RCC 7860 (cell line): ENCODE data around the gene RPLP2.

ENCODE experiments used
- DNase-seq: peaks from one replicate; pipeline ENCODE4 v3.0.0-alpha.2; 2015; ENCODE audit warnings: low spot score
- FAIRE-seq: peaks from 2 replicates; lab custom pipeline; 2012; peaks lifted over from hg19 to GRCh38; lab: Jason Lieb, UNC

Gene RPLP2

DNA sequence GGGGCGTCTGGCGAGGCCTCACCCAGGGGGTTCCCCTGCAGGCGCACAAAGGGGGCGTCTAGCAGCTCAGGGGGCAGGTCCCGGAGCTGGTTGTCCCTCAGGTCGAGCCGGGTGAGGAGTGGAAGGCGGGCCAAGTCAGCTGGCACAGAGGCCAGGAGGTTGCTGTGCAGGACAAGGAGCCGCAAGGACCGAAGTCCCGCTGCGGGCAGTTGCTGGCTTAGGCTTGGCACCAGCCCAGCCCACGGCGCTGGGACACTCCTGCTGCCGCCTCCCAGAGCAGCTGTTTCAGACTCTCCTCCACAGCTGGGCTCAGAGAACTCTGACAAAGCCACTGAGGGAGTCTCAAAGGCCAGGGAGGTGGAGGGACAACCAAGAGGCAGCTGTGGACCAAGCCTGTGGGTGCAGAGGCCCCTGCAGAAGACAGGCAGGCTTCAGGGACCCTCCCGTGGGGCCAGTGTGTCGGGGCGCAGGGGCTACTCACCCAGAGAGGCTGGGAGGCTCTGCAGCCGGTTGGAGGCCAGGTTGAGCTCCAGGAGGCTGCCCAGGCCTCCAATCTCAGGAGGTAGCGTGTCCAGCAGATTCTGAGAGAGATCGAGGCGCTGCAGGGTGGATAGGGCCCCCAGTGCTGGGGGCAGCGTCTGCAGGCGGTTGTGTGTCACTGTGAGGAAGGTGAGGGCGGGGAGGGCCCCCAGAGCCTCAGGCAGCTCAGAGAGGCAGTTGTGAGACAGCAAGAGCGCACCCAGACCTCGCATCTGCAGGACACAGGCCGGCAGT, 6.9 kb upstream of the RPLP2 start:
- FAIRE-seq (no peak), DNase-seq (no peak)

- no peak for DNase-seq
- no peak for FAIRE-seq
Measured at GRCh38 chr11:803467-803742, 6.4 kb upstream of the RPLP2 start.

GRCh38 chr11:803770-804598, 5.8 kb upstream of the RPLP2 start:
- no peak for FAIRE-seq
- DNase-seq, result no peak

GRCh38 chr11:804599-804964, 5.2 kb upstream of the RPLP2 start:
- FAIRE-seq (no peak), DNase-seq (no peak)

DNA sequence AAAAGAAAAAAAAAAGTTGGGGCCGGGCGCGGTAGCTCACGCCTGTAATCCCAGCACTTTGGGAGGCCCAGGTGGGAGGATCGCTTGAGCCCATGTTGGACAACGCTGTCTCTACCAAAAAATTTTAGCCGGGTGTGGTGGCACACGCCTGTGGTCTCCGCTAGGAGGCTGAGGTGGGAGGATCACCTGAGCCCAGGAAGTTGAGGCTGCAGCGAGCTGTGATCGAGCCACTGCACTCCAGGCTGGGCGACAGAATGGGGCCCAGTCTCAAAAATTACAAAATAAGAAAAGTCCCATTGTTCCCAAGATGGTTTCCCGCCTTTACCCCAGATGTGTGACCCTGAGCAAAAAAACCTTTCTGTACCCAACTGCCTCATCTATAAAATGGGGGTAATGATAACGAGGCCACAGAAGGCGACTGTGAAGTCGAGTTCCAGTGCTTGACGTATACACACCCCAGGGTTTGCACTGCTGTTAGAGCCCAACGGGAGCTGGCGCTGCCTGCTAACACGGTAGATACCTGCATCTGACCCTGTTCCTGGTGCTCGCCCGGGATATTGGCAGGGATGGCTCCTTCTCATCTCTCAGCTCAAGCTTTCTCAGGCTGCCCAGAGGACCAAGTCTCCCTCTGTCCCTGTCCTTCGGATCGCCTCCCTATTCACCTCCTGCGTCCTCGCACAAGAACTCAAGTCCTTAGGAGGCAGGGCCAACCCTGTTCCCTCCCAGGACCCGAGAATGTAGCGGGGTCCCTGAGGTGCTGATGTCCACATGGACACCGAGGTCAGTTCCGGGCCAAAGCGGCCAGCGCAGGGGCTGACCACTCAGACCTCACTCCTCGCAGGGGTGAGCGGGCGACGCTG, 1.1 kb upstream of the RPLP2 start:
- peak; percentile 70 for DNase-seq
- FAIRE-seq, result no peak

- FAIRE-seq, result no peak
- no peak for DNase-seq
Measured at GRCh38 chr11:810040-810567, 337 bp downstream of the RPLP2 start.

- DNase-seq (no peak), FAIRE-seq (no peak)
Measured at GRCh38 chr11:811446-812245, 1.9 kb downstream of the RPLP2 start.

DNA sequence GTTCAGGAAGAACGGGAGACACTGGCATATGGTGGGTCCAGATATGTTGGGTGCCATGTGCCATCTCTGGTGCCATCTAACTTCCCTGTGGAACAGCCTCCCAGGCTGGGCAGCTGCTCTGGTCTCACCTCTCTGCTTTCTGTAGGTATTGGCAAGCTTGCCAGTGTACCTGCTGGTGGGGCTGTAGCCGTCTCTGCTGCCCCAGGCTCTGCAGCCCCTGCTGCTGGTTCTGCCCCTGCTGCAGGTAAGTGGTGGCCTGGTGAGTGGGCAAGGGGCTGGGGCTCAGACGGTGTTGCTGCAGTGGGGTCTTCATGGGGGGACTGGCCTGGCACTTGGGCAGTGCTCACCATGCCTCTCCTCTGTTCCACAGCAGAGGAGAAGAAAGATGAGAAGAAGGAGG, 2.6 kb downstream of the RPLP2 start:
- DNase-seq (no peak), FAIRE-seq (no peak)

- DNase-seq, result no peak
- no peak for FAIRE-seq
Measured at GRCh38 chr11:813072-813455, 3.3 kb downstream of the RPLP2 start.

- DNase-seq (no peak), FAIRE-seq (no peak)
Measured at GRCh38 chr11:813456-814096, 3.8 kb downstream of the RPLP2 start.

- DNase-seq (no peak), FAIRE-seq (no peak)
Measured at GRCh38 chr11:815675-816432, 6.1 kb downstream of the RPLP2 start.

GRCh38 chr11:816433-816779, 6.6 kb downstream of the RPLP2 start:
- DNase-seq (no peak), FAIRE-seq (no peak)

DNA sequence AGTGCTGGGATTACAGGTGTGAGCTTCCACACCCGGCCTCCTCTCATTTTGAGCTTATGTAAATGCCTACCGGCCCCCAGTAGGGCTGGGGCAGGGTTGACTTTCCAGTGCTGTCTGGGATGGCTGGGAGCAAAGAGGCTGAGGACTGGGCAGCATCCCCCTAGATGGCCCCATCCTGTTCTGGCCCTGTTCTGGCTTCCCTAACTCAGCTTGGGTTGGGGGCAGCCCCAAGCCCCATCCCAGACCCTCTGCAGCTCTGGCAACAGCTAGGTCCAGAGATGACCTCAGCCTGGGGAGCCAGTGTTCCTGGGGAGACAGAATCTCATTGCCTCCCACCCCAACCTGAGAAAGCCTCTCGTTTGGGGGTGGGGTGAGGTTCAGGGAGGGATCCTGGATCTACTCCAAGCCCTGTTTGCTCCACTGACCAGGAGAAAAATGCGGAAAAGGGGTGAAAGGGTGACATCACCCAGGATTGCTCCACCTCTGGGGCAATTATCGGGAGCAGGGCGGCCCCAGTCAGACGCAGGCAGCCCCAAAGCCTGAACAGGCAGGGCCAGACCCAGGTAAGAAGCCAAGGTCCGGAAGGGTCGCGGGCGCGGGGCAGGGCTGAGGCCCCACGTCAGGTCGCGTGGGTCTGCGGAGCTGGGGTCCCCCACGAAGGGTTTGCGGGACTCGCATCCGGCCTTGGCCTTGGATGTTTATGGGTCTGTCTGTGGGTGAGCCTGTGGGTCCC, 8.8 kb downstream of the RPLP2 start, which contains the start of gene PNPLA2:
Gene PNPLA2 (plus strand): TSS at position 519 of the 733 bp plus-strand sequence. CDS start 805 bp downstream, outside the sequence.
- FAIRE-seq, result no peak

DNA sequence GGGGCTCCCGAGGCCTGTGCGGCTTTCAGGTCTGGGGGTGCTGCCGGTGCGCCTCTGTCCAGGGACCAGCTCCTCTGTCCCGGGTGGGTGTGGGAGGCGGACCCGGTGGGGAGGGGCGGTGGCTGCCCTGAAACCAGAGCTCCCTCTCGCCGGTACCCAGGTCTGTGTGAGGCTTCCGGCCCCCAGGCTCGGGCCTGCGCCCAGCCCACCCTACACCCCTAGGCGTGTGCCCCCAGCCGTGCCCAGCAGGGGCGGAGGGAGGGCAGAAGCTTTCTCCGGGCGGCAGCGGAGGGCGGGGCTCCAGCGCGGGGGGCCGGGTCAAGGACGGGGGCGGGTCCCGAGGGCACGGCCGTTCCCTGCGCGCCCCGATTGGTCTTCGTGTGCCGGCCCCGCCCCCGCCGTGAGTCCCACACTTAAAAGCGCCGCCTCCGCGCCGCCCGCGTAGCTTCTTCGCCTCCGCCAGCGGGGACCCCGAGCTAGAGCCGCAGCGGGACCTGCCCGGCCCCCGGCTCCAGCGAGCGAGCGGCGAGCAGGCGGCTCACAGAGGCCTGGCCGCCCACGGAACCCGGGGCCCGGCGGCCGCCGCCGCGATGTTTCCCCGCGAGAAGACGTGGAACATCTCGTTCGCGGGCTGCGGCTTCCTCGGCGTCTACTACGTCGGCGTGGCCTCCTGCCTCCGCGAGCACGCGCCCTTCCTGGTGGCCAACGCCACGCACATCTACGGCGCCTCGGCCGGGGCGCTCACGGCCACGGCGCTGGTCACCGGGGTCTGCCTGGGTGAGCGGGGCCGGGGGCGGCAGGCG, 9.6 kb downstream of the RPLP2 start:
- FAIRE-seq (no peak), DNase-seq (peak; percentile 64)

More for the DNA sequence above, 8.8 kb downstream of the RPLP2 start, which contains the start of gene PNPLA2:
- DNase-seq, result no peak

DNA sequence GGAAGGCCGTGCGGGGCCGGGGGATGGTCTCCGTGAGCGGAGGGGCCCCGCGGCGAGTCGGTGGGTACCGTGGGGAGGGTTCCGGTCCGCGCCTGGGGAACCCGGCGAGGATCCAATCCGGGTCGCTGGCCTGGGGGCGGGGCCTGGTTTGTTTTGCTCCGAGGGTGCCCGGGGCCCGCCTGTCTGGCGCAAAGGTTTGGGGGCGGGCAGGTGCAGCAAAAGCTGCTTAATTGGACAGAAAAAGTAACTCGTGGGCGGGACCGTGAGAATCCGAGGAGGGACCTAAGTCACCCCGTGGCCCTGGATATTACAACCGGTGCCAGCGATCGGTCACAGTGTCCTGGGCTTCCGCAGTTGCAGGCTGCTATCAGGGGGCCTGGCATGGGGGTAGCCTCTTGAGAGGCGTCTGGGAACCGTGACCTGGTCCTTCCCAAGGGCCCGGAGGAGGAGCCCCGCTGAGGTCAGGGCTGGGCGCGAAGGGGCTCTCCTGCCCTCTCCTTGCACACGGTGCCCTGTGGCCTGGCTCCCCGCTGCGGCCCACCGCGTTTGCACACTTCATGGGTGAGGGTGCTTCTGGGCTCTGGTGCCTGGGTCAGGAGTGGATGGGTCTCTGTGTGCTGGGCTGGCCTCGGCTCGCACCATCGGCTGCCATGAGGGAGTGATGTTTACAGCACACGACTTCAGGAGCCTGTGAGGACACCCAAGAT, 10.3 kb downstream of the RPLP2 start:
- FAIRE-seq (peak; percentile 52), DNase-seq (peak; percentile 61)

GRCh38 chr11:820655-821511, 11.1 kb downstream of the RPLP2 start:
- peak; percentile 80 for FAIRE-seq

More at GRCh38 chr11:820655-821511, 11.1 kb downstream of the RPLP2 start:
- peak; percentile 85 for DNase-seq
